RWPE2 (cell line): Measurements from ENCODE around the gene CD2AP.

Experiments used
- ATAC-seq: fragments of 200-7000 bp; cut with Tn5 transposase; 3 replicates; pipeline ENCODE4 v1.9.1; 2021; ENCODE audit warnings: low read depth
- DNase-seq: peaks from one replicate; pipeline ENCODE4 v3.0.0-alpha.2; 2020; ENCODE audit warnings: low spot score
- H3K27ac ChIP-seq: fragments of 450-650 bp; 2 replicates; pipeline ENCODE4 v1.5.1; 2017; ENCODE audit warnings: mild to moderate bottlenecking; ENCODE audit not compliant: poor library complexity, severe bottlenecking
- H3K27me3 ChIP-seq: fragments of 250-450 bp; sonication (Bioruptor Pico); 2 replicates; pipeline ENCODE4 v1.5.1; 2021; ENCODE audit warnings: mild to moderate bottlenecking, moderate library complexity; ENCODE audit not compliant: insufficient read depth, poor library complexity, severe bottlenecking
- H3K36me3 ChIP-seq: fragments of 250-450 bp; sonication (Bioruptor Pico); 2 replicates; pipeline ENCODE4 v1.5.1; 2020; ENCODE audit warnings: low read depth, mild to moderate bottlenecking, moderate library complexity
- H3K4me1 ChIP-seq: fragments of 250-450 bp; sonication (Bioruptor Pico); 2 replicates; pipeline ENCODE4 v1.5.1; 2021; ENCODE audit warnings: mild to moderate bottlenecking, moderate library complexity; ENCODE audit not compliant: insufficient read depth, poor library complexity, severe bottlenecking
- H3K4me3 ChIP-seq: fragments of 250-450 bp; sonication (Bioruptor Pico); 2 replicates; pipeline ENCODE4 v1.5.1; 2021; ENCODE audit warnings: mild to moderate bottlenecking, moderate library complexity; ENCODE audit not compliant: severe bottlenecking
- H3K9me3 ChIP-seq: fragments of 250-450 bp; sonication (Bioruptor Pico); 2 replicates; pipeline ENCODE4 v1.5.1; 2021; ENCODE audit warnings: mild to moderate bottlenecking, moderate library complexity; ENCODE audit not compliant: severe bottlenecking
- TF ChIP-seq, protein P1 (sequence below): fragments of 450-650 bp; IDR thresholded peaks from one replicate; pipeline ENCODE4 v1.5.1; 2017; ENCODE audit warnings: mild to moderate bottlenecking, moderate library complexity; ENCODE audit not compliant: poor library complexity, severe bottlenecking

The CD2AP gene

DNA sequence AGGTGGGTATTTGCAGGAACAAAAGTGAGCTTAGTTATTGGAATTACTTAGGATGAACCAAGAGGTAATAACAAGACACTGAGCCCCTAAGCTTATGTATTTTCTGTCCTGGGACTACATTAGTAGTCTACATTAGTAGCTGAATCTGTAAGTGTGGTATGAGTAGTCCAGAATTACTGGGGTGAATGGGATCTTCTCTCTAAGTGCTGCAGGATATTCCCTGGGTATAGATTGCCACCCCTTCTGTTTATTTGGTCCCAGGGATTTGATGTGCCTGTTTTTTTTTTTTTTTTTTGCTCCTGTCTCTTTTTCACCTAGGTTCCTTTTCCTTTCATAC lies 5.9 kb downstream of the CD2AP start:
- peaks cover 60% of the 10 kb centered on the region for H3K4me1 ChIP-seq
- H3K36me3 ChIP-seq: peaks cover 9% of the 10 kb centered on the region
- no peak for DNase-seq
- H3K9me3 ChIP-seq: no peaks in the 10 kb centered on the region
- ATAC-seq: peak; percentile 10; the same call in 2 of the 3 replicates
- TF ChIP-seq, protein P1, sequence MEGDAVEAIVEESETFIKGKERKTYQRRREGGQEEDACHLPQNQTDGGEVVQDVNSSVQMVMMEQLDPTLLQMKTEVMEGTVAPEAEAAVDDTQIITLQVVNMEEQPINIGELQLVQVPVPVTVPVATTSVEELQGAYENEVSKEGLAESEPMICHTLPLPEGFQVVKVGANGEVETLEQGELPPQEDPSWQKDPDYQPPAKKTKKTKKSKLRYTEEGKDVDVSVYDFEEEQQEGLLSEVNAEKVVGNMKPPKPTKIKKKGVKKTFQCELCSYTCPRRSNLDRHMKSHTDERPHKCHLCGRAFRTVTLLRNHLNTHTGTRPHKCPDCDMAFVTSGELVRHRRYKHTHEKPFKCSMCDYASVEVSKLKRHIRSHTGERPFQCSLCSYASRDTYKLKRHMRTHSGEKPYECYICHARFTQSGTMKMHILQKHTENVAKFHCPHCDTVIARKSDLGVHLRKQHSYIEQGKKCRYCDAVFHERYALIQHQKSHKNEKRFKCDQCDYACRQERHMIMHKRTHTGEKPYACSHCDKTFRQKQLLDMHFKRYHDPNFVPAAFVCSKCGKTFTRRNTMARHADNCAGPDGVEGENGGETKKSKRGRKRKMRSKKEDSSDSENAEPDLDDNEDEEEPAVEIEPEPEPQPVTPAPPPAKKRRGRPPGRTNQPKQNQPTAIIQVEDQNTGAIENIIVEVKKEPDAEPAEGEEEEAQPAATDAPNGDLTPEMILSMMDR: no peak
- no peaks in the 10 kb centered on the region for H3K27me3 ChIP-seq
- H3K4me3 ChIP-seq: no peak overlapping the region
- peak overlapping the region; percentile 88 for H3K27ac ChIP-seq

DNA sequence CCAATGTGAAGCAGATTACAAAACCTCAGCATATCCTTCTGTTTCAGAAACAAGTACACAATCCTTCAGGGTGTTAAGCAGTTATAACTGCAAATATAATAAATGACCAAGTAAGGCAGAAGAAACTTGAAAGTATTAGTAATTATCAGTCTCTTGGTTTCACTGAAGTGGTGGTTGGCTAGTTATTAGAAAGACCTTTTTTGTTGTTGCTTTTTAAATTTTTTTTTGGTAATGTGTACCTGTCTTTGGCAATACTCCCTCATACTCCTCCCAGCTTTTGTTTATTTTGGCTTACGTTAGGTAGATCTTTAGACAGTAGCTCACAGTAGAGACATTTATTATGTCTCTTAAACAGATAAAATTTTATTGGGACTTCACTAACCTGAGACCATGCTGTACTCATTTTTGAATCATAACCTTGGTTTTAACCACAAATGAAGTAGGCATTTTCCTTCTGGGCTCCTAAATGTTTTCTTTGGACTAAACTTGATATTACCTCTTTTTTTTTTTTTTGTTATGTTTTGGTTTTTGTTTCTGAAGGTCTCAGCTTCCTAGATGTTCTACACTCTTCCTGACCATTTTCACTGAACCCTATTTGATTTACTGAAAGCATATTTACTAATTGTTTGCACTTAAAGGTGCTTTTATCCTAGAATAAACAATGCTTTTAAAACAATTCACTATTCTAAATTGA lies 6.4 kb downstream of the CD2AP start:
- DNase-seq (no peak), ATAC-seq (peak; percentile 78)
- Histone ChIP-seq H3K36me3 (peaks cover 9% of the 10 kb centered on the region), H3K27me3 (no peaks in the 10 kb centered on the region), H3K4me1 (peaks cover 60% of the 10 kb centered on the region), H3K4me3 (no peak overlapping the region), H3K27ac (peak overlapping the region; percentile 88), H3K9me3 (no peaks in the 10 kb centered on the region)
- TF ChIP-seq, protein P1: no peak

DNA sequence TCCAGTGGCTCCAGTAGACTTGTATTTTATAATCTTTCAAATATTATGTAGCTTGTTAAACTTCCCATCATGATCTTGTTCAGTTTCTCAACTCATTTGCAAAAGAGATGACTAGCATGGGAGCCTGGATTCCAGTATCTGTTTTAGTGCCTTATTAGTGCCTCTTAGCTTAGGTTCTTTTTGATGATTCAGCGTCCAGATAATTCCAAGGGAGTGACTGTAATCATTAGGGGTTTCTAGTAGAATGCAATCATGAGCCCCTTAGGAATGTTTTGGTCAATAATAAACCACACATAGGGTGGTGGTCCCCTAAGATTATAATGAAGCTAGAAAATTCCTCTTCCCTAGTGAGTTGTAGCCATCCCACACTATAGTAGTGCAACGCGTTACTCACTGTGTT lies 7.0 kb downstream of the CD2AP start:
- TF ChIP-seq, protein P1: no peak
- peak; percentile 76 for ATAC-seq
- H3K4me3 ChIP-seq: no peak overlapping the region

DNA sequence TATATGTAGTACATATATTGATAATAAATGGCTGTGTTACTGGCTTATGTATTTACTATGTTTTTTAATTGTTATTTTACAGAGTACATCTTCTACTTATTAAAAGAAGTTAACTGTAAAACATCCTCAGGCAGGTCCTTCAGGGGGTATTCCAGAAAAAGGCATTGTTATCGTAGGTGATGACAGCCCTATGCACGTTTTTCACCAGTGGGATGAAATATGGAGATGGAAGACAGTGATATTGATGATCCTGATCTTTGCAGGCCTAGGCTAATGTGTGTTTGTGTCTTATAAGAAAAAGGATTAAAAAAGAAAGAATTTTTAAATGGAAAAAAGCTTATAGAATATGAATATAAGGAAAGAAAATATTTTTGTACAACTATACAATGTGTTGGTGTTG lies 7.5 kb downstream of the CD2AP start:
- Histone ChIP-seq H3K4me1 (peaks cover 54% of the 10 kb centered on the region), H3K27ac (peak overlapping the region; percentile 88), H3K27me3 (no peaks in the 10 kb centered on the region), H3K4me3 (no peak overlapping the region), H3K36me3 (peaks cover 9% of the 10 kb centered on the region), H3K9me3 (no peaks in the 10 kb centered on the region)
- ATAC-seq (no peak), DNase-seq (no peak)
- TF ChIP-seq, protein P1: no peak

More for the DNA sequence above, 7.0 kb downstream of the CD2AP start:
- Histone ChIP-seq H3K36me3 (peaks cover 9% of the 10 kb centered on the region), H3K27me3 (no peaks in the 10 kb centered on the region), H3K27ac (peak overlapping the region; percentile 88), H3K9me3 (no peaks in the 10 kb centered on the region), H3K4me1 (peaks cover 56% of the 10 kb centered on the region)
- DNase-seq: no peak

DNA sequence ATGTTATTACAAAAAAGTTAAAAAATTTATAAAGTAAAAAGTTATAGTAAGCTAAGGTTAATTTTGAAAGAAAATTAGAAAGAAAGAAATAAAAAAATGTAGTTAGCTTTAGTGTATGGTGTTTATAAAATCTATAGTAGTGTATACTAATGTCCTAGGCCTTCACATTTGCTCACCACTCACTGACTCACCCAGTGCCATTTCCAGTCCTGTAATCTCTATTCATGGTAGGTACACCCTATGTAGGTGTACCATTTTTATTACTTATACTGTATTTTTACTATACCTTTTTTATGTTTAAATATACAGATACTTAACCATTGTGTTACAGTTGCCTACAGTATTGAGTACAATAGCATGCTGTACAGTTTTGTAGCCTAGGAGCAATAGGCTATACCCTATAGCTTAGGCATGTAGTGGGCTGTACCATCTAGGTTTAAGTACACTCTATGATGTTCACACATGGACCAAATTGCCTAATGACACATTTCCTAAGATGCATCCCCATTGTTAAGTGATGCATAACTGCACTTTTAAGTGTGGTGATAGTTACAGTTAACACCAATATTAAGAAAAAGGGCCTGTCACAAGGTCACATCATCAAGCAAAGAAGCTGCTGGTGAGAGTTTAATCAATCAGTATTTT lies 8.0 kb downstream of the CD2AP start:
- H3K36me3 ChIP-seq: peaks cover 9% of the 10 kb centered on the region
- ATAC-seq (no peak), DNase-seq (no peak)
- TF ChIP-seq, protein P1: no peak
- peak overlapping the region; percentile 88 for H3K27ac ChIP-seq
- no peaks in the 10 kb centered on the region for H3K9me3 ChIP-seq
- H3K4me1 ChIP-seq: peaks cover 49% of the 10 kb centered on the region
- no peak overlapping the region for H3K4me3 ChIP-seq
- H3K27me3 ChIP-seq: no peaks in the 10 kb centered on the region
